Transverse colon (tissue), 4 donors: Measurements from ENCODE around the gene CSTB.

ENCODE experiments used
- POLR2AphosphoS5 ChIP-seq, 3 donors: sonication (generic); formaldehyde crosslinking; IDR thresholded peaks; one replicate each; pipeline ENCODE4 v1.6.1; 2016; ENCODE audit warnings: antibody characterized with exemption in 3 of 3
- TF ChIP-seq, protein P1 (sequence below), 5 experiments: fragments of 200-600 bp in 3 of 5; fragments of 450-650 bp in 2 of 5; sonication (generic) in 3 of 5; IDR thresholded peaks; 1 replicate in 2 of 5; 2 replicates in 3 of 5; pipeline ENCODE4 v1.5.1; 2016 to 2017; ENCODE audit warnings: antibody characterized with exemption in 5 of 5, inconsistent platforms in 3 of 5, mild to moderate bottlenecking in 2 of 5, moderate library complexity in 1 of 5

DNA sequence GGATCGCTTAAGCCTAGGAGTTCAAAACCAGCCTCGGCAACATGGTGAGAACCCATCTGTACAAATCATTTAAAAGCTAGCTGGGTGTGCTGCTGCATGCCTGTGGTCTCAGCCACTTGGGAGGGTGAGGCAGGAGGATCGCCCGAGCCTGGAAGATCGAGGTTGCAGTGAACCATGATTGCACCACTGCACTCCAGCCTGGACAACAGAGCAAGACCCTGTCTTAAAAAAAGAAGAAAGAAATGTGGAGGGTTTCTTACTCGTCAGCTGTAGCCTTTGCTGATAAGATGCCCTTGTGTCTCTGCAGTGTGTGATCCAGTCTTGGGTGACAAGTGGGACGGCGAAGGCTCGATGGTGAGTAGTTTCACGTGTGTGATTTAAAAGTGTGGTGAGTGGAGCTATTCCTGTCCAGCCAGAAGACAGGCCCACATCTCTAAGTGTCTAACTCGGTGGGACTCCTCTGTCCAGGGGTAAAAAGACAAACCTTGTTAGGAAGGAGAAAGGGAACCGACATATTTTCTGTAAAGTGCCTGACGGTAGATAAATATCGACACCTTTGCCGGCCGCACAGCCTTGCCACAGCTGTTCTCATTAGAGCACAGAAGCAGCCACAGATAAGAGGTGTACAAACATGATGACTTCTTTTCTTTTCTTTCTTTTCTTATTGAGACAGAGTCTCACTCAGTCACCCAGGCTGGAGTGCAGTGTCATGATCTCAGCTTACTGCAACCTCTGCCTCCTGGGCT, 30.2 kb downstream of the CSTB start:
- TF ChIP-seq, protein P1, sequence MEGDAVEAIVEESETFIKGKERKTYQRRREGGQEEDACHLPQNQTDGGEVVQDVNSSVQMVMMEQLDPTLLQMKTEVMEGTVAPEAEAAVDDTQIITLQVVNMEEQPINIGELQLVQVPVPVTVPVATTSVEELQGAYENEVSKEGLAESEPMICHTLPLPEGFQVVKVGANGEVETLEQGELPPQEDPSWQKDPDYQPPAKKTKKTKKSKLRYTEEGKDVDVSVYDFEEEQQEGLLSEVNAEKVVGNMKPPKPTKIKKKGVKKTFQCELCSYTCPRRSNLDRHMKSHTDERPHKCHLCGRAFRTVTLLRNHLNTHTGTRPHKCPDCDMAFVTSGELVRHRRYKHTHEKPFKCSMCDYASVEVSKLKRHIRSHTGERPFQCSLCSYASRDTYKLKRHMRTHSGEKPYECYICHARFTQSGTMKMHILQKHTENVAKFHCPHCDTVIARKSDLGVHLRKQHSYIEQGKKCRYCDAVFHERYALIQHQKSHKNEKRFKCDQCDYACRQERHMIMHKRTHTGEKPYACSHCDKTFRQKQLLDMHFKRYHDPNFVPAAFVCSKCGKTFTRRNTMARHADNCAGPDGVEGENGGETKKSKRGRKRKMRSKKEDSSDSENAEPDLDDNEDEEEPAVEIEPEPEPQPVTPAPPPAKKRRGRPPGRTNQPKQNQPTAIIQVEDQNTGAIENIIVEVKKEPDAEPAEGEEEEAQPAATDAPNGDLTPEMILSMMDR (IDR thresholded peaks at IDR 0.05), result no peak
- no peak for TF ChIP-seq POLR2AphosphoS5 (IDR thresholded peaks at IDR 0.05)
